Gastroesophageal sphincter (tissue), 4 donors: ENCODE data around the gene ZC3H18. TPM values are rescaled to one million over a fixed set of nuclear protein-coding genes. Genes with fewer than 3 reads are reported as not detected.

Experiments used
- ATAC-seq: fragments of 150-250 bp; one replicate; pipeline ENCODE4 v1.9.1; 2016; ENCODE audit warnings: mild to moderate bottlenecking, moderate library complexity
- H3K27ac ChIP-seq, 4 donors: fragments of 200-600 bp; sonication (generic) in 3 of 4; 1 replicate in 3 of 4; 2 replicates in 1 of 4; pipeline ENCODE4 v1.5.1; 2016 to 2019
- H3K27me3 ChIP-seq: fragments of 200-600 bp; sonication (generic); one replicate; pipeline ENCODE4 v1.5.1; 2019
- H3K36me3 ChIP-seq, 2 donors: fragments of 200-600 bp; sonication (generic); one replicate each; pipeline ENCODE4 v1.5.1; 2019; ENCODE audit warnings: control low read depth in 1 of 2
- H3K4me1 ChIP-seq, 3 donors: fragments of 200-600 bp; sonication (generic); 1 replicate in 2 of 3; 2 replicates in 1 of 3; pipeline ENCODE4 v1.5.1; 2016 to 2019; ENCODE audit warnings: control low read depth in 2 of 3
- H3K4me3 ChIP-seq, 2 donors: fragments of 200-600 bp; sonication (generic); one replicate each; pipeline ENCODE4 v1.5.1; 2019; ENCODE audit warnings: mild to moderate bottlenecking in 1 of 2, moderate library complexity in 1 of 2
- H3K9me3 ChIP-seq, 3 donors: fragments of 200-600 bp; sonication (generic); one replicate each; pipeline ENCODE4 v1.5.1; 2017 to 2019; ENCODE audit warnings: control low read depth in 2 of 3
- CTCF ChIP-seq, 4 experiments: fragments of 200-600 bp in 2 of 4; fragments of 450-650 bp in 2 of 4; sonication (generic) in 1 of 4; IDR thresholded peaks; one replicate each; pipeline ENCODE4 v1.5.1; 2017 to 2019; ENCODE audit warnings: antibody characterized with exemption in 4 of 4, mild to moderate bottlenecking in 2 of 4, moderate library complexity in 2 of 4
- EP300 ChIP-seq: sonication (generic); formaldehyde crosslinking; IDR thresholded peaks from one replicate; pipeline ENCODE4 v1.6.1; 2017; ENCODE audit warnings: antibody characterized with exemption, mild to moderate bottlenecking
- POLR2A ChIP-seq, 2 donors: fragments of 450-650 bp; IDR thresholded peaks; one replicate each; pipeline ENCODE4 v1.6.1; 2017; ENCODE audit warnings: antibody characterized with exemption in 2 of 2, mild to moderate bottlenecking in 2 of 2, moderate library complexity in 1 of 2
- POLR2AphosphoS5 ChIP-seq: sonication (generic); formaldehyde crosslinking; IDR thresholded peaks from one replicate; pipeline ENCODE4 v1.6.1; 2017; ENCODE audit warnings: antibody characterized with exemption
- WGBS, 2 donors: methylation state at CpG; one replicate each; pipeline ENCODE4 v1.1.5; 2018; ENCODE audit warnings: low coverage in 1 of 2; 5-methylcytosine and 5-hydroxymethylcytosine counted together
- total RNA-seq, 4 donors: library from RNA; depleted of rRNA; stranded (reverse); fragments of >200 nt; gene quantifications; one replicate each; pipeline ENCODE4 v1.1.0, GENCODE V29; 2016

ZC3H18 gene
- total RNA-seq, 4 donors from 2014 or later = 15.8 to 40.6 (median 23.3) TPM

GRCh38 chr16:88642881-88643643, 72.9 kb downstream of the ZC3H18 start:
- Histone ChIP-seq H3K36me3 (peaks cover 0 to 4% of the 10 kb centered on the region in 2 donors), H3K4me3 (no peak overlapping the region), H3K27ac (no peak overlapping the region), H3K4me1 (no peaks in the 10 kb centered on the region), H3K27me3 (peaks cover 34% of the 10 kb centered on the region), H3K9me3 (no peaks in the 10 kb centered on the region)
- no peak for TF ChIP-seq EP300
- no peak for TF ChIP-seq CTCF (IDR thresholded peaks at IDR 0.05)
- TF ChIP-seq POLR2A (IDR thresholded peaks at IDR 0.05) = no peak
- WGBS, 2 donors = no CpG with 5 or more reads among the region's 58 CpGs
- no peak for ATAC-seq

GRCh38 chr16:88643644-88643932, 73.4 kb downstream of the ZC3H18 start:
- H3K4me1 ChIP-seq = no peaks in the 10 kb centered on the region
- no CpG with 5 or more reads among the region's 9 CpGs for WGBS, 2 donors
- no peaks in the 10 kb centered on the region for H3K9me3 ChIP-seq
- peaks cover 0 to 4% of the 10 kb centered on the region in 2 donors for H3K36me3 ChIP-seq
- H3K27ac ChIP-seq = no peak overlapping the region
- ATAC-seq = no peak
- TF ChIP-seq EP300 = no peak
- TF ChIP-seq POLR2AphosphoS5 = no peak
- TF ChIP-seq CTCF (IDR thresholded peaks at IDR 0.05) = no peak
- TF ChIP-seq POLR2A (IDR thresholded peaks at IDR 0.05) = no peak
- H3K4me3 ChIP-seq = no peak overlapping the region
- H3K27me3 ChIP-seq = peaks cover 29% of the 10 kb centered on the region

GRCh38 chr16:88645455-88645854, 75.3 kb downstream of the ZC3H18 start:
- no peak for TF ChIP-seq POLR2AphosphoS5
- no peaks in the 10 kb centered on the region for H3K9me3 ChIP-seq
- no peak overlapping the region for H3K27ac ChIP-seq
- WGBS, 2 donors = 100% methylated on average over 1 of the region's 16 CpGs; no CpG with 5 or more reads in 1 of the 2 donors
- no peak overlapping the region for H3K4me3 ChIP-seq
- peaks cover 0 to 14% (median 0%) of the 10 kb centered on the region in 3 donors for H3K4me1 ChIP-seq
- peaks cover 12% of the 10 kb centered on the region for H3K27me3 ChIP-seq
- peaks cover 0 to 4% of the 10 kb centered on the region in 2 donors for H3K36me3 ChIP-seq
- no peak for ATAC-seq

- no peak overlapping the region for H3K27ac ChIP-seq
These were observed 75.7 kb downstream of the ZC3H18 start for GRCh38 chr16:88645941-88646340.

GRCh38 chr16:88646345-88647034, 76.3 kb downstream of the ZC3H18 start:
- no peak for ATAC-seq
- Histone ChIP-seq H3K36me3 (peaks cover 0 to 5% of the 10 kb centered on the region in 2 donors), H3K27me3 (peaks cover 12% of the 10 kb centered on the region), H3K9me3 (no peaks in the 10 kb centered on the region), H3K4me3 (no peak overlapping the region), H3K27ac (no peak overlapping the region), H3K4me1 (peaks cover 0 to 24% (median 7%) of the 10 kb centered on the region in 3 donors)
- no peak for TF ChIP-seq EP300
- TF ChIP-seq POLR2AphosphoS5 = no peak
- no peak for TF ChIP-seq CTCF (IDR thresholded peaks at IDR 0.05)
- TF ChIP-seq POLR2A (IDR thresholded peaks at IDR 0.05) = no peak
- WGBS, 2 donors = no CpG with 5 or more reads among the region's 28 CpGs

More at GRCh38 chr16:88645941-88646340, 75.7 kb downstream of the ZC3H18 start:
- 47 to 90% methylated on average over 2 of the region's 23 CpGs for WGBS, 2 donors
- H3K36me3 ChIP-seq = peaks cover 0 to 4% of the 10 kb centered on the region in 2 donors
- ATAC-seq = no peak
- no peak for TF ChIP-seq POLR2A (IDR thresholded peaks at IDR 0.05)
- TF ChIP-seq POLR2AphosphoS5 = no peak
- TF ChIP-seq EP300 = no peak
- no peak for TF ChIP-seq CTCF (IDR thresholded peaks at IDR 0.05)
- peaks cover 0 to 18% (median 1%) of the 10 kb centered on the region in 3 donors for H3K4me1 ChIP-seq
- no peak overlapping the region for H3K4me3 ChIP-seq
- H3K27me3 ChIP-seq = peaks cover 12% of the 10 kb centered on the region
- no peaks in the 10 kb centered on the region for H3K9me3 ChIP-seq
